ENCODE data around the gene WWTR1.

The WWTR1 gene

DNA sequence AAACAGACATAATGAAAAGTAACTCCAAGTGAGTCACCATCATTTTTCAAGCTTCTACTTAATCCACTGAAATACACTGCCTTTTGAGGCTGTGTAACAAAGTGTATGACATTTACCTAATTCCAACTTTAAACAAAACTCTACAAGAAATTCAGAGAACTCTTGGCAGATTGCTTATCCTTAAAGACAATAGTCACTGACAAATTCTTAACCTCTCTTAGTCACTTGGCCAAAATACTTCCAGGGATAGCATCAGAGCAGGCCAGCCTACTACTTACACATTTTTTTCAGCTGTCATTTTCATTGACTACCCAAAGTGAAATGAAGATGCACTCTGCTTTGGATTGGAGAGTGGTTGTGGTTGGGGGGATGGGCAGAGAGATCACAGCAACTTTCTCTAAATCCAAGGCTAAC is 3.6 kb downstream of the WWTR1 start:
- no peak for DNase-seq

DNA sequence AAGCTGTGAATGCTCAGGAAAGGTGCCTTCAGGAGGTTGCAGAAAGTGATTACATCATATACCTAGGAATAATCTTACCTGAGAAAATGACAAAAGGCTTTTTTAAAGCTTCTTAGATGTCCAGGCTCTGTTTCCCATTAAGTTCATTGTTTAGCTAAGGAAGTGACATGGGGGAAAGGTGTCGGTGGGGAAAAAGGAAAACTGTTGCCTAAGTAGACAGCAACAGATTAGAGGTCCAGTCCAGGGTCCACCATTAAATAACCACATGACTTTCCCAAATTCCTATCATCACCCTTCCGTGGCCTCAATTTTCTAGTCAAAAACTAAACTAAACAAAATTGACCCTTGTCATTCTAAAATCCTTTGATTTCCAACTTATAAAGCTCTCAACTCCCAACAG is 4.3 kb downstream of the WWTR1 start:
- no peak for DNase-seq

DNA sequence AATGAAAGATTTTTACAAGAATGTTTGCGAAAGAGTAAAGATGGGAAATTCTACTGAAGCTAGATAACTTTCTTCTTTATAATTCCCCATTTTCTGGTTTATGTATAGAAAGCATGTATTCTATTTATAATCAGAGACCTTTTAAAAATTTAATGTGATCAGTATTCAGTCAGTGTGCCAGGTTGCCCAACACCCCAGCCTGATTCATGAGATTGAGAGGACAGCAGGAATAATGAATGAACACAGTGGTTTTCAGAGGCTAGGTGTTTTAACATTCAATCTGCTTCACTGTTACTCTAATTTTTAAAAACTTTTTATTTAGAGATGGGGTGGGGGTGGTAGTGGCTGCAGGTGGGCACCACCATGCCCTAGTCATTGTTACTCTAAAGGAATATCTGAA is 4.7 kb downstream of the WWTR1 start:
- no peak for DNase-seq

DNA sequence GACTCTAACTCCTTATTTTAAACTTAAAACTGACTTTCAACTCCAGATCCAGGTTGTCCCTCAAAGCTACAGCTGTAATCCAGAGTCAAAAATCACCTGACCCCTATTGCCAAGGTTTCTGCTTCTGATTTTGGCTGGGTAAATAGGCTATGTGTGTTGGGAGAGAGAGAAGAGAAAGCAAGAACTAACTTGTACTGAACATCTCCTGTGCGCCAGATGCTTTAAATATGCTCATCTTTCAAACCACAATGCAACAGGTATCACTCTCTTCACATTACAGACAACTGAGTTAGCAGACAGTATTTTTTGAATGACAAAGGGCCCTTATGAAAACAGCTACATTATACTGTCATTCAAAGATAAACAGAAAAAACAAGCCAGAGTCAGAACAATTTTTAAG is 7.0 kb downstream of the WWTR1 start:
- no peak for DNase-seq

DNA sequence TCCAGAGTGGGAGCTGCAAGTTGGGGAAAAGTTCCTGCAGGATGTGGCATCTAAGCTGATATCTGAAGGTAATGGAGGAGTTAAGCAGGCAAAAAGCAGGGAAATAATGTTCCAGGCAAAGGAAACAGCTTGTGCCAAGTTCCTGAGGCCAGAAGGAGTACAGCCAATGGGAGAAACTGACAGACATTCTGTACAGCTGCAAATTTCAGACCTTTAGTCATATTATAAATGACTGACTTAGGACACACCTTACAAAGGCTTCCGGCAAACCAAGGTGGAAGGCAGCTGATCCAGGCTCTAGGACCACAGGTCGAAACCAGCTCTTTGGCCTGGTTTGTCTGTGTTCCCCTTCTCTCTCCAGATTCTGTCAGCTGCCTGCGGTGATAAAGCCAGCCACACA is 9.3 kb downstream of the WWTR1 start:
- DNase-seq: no peak

DNA sequence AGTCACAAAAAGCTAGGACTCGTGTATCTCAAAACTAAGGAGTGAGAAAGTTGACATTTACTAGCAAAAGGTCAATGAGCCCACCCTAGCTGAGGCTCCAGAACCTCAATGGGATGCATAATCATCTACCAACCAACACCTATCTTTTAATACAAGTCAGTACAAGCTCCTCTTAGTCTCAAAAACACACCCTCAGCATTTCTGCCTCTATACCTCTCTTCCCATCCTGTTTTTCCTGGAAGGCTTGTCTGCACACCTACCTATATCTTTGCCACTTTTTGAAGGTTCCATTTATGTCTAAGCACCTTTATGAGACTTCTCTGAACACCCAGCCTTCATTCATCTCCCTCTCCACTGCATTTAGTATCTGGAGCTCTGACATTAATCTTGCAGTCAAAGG is 10.0 kb downstream of the WWTR1 start:
- no peak for DNase-seq

DNA sequence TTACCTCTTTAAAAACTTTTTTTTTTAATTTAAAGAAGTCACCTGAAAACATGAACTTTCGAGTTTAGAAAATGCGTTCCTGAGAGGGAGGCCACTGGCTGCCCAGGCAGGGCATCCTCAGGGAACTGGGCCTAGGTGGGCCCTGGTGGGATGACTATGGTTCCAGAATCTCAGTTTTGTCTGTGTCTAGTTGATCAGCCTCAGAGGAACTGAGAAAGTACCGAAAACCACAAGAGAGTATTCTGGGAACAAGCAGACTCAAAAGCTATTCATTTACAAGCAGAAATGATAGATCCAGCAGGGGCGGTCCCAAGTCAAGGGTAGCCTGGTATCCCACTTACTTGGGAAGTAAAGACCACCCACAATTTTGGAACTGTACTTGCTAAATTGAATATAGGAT is 10.5 kb downstream of the WWTR1 start:
- DNase-seq: no peak

DNA sequence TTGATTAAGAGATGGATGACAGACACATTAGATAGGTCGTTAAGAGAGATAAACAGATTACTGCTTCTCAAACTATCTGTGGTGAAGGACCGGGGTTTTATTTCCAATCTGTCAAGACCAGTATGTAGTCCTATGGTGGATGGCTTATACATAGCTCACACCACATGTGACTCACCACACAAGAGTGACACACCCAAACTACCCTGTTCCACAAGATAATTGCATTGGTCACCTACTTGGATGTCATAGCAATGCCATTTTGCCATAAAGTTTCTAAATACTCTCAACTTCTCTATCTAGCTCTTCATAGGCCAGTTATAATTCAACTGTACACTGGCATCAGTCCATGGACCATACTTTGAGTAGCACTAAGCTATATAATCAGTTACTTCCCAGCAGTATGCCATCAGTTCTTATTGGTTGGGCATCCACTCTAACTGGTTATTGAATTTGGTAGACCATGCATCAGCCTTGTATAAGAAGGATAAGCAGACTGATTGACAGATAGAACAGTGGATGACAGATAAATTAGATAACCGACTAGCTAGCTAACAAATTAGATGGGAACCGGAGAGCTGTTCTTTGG is 11.6 kb downstream of the WWTR1 start:
- DNase-seq: no peak

DNA sequence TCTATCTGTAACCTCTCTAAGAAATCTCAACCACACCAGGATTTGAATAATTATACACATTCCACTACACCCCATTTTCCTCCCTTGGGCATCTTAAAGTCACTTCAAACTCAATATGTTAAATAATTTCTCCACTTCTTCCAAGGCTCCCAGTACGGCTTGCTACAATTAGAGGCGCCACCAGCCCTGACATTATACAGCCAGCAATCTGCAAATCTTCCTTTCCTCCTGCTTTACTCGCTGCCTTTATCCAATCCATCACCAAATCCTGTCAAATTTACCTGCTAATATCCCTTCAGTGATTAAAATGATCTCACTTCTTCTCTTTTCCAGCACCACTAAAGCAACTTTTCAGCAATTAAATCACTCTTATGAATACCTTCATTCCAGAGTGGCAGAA is 13.9 kb downstream of the WWTR1 start:
- DNase-seq: no peak

DNA sequence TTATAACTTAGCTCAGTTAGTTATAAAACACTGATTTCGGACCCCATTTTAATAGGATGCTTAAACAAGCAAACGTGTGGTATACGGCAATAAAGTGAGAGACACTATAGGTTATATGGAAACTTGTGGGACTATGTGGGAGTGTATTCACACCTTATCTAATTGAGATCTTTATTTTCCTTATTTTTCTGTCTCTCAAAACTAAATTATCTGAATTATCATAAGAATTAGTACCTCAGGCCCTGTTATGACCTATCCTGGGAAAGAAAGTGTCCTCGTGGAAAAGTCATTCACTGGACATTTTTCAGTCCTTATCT is 14.4 kb downstream of the WWTR1 start:
- DNase-seq: no peak

DNA sequence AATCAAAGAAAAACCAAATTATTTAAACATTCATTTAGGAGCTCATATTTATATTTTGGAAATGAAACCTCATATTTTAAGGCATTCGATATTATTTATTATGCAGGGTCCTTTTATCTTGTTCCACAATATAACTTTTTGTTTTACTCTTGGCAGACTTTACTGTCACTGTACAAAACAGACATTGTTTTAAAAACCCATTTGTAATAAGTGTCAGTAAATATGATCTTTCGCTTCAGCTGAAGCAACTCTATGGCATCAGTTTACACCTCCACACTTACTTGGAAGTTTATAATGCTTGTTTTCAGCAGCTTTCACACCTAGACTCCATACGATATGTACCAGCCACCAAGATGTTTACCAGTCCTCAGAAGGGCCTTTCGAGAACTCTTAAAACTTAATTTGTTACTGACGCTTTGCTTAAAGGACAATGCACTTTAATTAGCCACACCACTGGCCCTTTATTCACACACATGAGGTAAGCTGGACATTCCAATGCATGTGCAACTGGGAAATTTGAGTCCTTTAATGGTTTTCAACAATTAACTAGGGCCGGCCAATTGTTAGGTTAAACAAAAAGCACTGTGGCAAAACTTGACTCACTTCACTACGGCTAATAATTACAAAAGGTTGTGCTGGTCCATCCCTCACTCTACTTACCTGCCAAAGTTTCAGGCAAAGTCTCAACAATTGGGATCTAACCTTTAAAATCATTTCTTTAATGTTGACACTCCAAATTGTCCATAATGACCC is 16.7 kb downstream of the WWTR1 start:
- DNase-seq: no peak

DNA sequence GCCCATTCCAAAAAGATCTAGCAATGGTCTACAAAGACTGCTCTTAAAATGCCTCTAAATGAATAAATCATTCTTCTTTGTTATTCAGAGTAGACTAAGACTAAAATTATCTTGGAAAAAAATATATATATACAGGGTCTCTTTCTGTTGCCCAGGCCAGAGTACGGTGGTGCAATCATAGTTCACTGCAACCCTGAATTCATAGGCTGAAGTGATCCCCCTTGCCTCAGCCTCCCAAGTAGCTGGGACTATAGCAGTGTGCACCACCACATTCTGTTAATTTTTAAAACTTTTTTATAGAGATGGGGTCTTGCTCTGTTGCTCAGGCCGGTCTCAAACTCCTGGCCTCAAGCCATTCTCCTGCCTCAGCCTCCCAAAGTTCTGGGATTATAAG is 18.7 kb downstream of the WWTR1 start:
- DNase-seq: no peak

DNA sequence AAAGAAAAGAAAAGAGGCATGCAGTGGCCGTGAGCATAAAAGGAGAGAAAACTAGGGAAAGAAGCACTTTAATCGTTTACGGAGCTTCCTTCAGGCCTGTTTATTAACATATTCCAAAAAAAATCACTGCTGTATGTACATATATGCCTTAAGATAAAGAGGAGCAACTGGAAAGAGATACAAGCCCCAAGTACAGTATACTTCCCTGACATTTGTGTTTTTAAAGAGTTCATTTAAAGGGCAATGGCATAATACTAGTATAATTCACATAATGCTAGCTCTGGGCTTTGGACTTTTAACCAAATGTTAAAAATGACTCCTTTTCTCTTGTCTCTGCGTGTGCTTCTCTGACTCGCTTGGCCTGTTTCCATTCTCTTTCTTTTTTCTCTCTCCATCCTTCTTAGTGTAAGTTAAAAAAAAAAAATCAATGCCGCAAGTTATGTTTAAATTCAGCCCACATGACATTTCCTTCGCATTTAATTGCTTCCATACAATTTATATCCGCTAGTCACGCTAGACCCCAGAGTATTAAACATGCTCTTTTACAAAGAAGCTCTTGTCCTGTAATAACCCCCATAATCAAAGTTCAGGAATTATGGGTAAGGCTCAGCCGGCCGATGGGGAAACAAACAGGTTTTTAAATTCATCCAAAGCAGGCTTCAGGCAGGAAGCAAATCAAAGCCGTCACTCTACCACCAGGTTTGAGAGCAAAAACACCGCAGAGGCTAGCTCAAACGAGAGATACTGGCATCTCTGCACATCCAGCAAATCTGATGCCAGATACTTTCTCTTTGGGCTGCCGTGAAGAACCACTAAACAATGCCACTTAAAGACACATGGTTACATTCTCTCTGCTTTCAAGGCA is 19.4 kb downstream of the WWTR1 start:
- no peak for DNase-seq

DNA sequence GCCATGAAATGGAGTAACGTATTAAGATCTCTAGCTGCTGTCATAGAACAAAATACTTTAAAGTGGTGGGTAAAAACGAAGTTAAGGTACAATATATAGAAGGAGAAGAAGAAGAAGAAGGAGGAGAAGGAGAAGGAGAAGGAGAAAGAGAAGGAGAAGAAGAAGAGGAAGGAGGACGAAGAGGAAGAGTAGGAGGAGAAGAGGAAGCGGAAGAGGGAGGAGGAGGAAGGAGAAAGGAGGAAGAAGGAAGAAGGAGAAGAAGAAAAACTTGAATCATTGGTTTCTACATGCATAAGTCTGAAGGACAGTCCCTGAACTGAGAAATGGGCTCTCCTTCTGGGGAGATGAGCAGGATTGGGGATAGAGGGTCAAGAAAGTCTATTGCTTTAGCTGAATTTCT is 22.4 kb downstream of the WWTR1 start:
- no peak for DNase-seq

DNA sequence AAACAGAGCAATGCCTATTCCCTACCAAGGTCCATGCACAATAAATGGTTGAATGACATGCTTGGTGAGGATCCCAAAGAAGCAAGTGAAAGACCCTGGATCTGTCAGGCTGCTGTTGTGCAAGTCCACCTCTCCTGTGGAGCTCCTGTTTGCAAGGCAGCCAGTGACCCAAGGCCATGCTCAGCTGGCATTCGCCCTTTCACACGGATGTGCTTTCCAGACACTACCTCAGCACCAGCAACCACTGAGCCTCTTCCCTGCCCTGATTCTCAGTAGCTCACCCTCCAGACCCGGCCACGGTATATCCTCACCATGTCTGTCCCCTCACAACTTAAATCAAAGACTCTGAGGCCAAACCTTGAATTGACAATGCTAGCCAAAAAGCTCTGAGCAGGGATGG is 23.3 kb downstream of the WWTR1 start:
- no peak for DNase-seq

DNA sequence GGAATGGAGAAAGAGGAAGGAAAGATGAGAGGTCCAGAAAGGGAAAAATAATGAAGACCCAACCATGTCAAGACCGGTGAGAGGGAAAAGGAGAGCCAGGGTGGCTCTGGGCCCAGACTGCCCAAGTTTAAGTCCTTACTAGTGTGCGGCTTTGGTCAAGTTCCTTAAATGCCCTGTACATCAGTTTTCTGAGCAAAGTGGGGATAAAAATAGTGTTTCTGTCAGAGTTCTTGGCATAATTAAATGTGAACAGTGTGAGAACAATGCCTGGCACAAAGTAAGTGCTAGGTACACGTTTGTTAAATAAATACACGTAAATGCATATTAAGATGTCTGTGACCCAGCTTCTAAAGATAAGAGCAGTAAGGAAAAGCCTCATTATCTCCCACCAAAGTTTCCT is 23.8 kb downstream of the WWTR1 start:
- DNase-seq: no peak

DNA sequence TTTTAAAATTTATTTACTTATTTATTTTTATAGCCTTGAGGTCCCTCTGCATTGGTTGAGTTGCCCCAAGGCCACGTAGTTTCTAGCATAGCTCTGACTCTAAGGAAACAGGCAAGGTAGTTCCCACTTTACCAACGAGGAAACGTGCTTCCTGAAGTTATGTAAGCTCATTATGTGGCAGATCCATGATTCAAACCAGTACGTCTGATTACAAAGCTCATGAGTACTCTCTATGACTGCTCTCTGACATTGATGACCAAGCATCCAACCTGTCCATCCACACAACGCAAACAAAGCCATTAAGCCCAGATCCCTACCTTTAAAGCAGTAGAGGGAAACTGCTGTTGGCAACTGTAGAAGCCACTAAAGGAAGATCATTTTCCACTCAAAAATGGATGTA is 25.6 kb downstream of the WWTR1 start:
- DNase-seq: no peak

DNA sequence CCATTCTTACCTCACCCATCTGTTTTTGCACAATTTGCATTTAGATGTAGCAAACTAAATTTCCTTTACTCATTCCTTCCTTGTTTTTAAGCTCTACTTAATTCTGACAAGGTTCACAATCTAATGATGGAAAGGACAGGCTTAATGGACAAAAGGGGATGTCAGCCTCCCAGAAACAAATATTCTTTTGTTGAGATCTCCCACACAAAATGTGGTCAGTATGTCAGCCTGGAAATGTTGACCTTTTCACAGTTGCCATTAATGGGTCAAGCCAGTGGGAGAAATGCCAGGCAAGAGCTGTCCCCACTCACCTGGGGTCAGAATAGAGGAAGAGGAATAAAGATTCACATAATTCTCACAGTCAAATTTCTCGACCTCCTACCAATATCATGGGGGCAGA is 27.0 kb downstream of the WWTR1 start:
- DNase-seq: no peak

DNA sequence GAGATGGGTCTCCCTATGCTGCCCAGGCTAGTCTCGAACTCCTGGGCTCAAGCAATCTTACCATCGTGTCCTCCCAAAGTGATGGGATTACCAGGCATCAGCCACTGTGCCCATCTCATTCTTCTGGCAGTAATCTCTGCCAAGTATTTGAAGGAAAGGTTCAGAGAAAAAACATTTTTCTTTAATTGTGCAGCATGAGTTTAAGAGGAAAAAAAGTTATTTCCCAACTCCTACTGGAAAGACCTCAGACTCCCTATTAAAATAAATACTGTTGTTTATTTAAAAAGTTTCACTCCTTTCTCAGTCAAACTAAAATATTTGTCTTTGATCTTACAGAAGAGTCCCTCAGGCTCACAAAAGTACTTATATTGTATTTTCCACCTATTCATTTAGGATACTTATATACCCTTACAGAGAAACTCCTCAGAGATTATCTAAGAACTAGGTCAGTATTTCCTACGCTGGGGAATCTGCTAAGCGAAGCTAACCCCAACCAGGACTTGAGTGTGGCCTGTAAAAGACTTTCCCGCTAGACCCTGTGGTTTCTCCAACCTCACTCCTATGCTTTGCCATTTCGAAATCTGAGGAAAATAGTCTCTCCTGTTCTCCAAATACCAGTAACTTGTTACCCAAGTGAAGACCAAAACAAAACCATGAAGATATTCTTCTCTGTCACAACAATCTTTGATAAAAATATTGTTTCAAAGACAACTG is 28.7 kb downstream of the WWTR1 start:
- DNase-seq: no peak

DNA sequence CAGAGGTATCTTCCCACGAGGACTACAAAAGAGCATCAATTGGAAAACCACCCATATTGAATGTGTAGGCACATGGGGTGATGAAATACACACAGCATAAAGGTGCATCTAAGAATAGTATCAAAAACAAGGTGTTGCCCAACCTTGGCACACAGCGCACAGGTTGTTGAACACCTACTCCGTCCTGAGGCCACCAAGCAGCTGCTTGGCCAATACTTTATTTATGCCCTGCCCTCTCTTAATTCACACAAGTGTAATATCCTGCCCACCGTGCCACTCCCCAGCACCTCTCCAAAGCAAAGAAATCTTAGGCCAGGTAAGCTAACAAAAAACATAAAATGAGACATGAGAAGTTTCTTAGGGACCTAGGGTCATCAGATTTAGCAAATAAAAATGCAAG is 31.2 kb downstream of the WWTR1 start:
- DNase-seq: no peak

DNA sequence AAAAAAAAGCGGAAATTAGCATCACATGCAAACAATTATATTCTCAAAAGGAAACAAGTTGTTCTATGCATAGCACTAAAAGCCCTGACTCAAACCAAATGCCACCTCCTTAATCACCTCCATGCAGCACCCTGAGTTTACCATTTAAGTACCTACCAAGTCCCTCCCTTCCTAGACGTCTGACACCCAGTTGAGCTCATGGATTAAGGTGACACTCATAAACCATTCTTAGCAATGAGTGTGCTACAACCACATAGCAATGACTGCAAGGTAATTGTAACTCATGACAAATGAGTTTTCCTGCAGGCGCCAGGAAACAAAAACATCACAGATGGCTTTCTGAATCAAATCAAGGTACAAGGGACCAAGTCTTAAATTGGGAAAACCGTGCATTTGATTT is 32.0 kb downstream of the WWTR1 start:
- no peak for DNase-seq

DNA sequence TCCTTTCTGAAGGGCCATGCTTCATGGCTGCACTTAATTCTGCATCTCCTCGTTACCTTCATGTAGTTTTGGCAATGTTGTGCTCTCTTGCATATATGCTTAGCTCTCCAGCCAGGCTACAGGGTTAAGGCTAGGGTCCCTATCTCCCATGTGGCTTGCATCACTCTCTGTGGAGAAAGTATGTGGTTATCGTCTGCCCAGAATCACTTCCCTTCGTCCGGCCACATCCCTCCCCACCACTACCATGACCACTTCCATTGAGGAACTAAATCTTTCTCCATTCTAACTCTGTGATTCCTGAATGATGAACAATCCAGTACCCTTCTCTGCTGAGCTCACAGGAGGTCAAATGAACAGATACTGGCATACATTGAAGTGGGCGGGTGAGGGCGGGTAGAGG is 34.0 kb downstream of the WWTR1 start:
- no peak for DNase-seq

DNA sequence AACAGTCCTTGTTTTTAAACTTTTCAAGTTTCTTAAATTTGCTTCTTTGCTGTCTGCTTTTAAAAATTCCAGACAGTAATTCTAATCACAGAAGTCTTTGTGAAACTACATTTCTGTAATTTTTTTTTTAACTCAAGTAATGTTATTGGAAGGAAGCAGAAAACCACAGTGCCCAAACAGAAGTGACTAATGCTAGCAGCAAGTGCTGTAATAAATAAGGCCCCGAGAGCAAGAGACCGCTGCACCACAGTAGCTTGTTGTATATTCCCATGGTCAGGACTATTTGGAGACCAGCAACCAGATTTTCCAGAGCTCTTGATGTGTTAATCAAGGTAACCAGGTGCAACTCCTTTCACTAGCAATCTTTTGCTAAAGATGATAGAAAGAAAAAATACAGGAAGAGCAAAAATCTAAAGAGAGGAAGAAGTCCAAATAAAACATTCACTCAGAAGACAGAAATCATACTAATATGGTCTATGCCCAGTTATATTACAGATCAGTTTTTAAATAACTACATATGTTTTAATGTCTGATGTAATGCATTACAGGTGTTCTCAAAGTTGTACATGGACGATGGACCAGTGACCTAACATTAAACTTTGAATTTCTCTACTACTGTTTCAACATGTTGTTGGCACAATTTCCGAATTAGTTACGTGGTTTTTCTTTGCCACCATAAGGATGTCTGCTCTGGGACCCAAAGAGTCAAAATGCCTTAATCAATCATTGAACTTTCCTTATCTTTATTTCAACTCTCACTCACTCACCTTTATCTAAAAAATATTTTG is 36.4 kb downstream of the WWTR1 start:
- DNase-seq: no peak
